Testis (tissue), 2 donors: ENCODE results near the gene NELL1.

Source experiments
- POLR2A ChIP-seq: fragments of 450-650 bp; IDR thresholded peaks from one replicate; pipeline ENCODE4 v1.6.1; 2017; ENCODE audit warnings: antibody characterized with exemption, mild to moderate bottlenecking, moderate library complexity
- TF ChIP-seq, protein P1 (sequence below), 3 experiments: fragments of 450-650 bp in 2 of 3; fragments of 200-600 bp in 1 of 3; sonication (generic) in 1 of 3; IDR thresholded peaks; one replicate each; pipeline ENCODE4 v1.5.1; 2016 to 2019; ENCODE audit warnings: antibody characterized with exemption in 3 of 3, mild to moderate bottlenecking in 2 of 3, moderate library complexity in 1 of 3

DNA sequence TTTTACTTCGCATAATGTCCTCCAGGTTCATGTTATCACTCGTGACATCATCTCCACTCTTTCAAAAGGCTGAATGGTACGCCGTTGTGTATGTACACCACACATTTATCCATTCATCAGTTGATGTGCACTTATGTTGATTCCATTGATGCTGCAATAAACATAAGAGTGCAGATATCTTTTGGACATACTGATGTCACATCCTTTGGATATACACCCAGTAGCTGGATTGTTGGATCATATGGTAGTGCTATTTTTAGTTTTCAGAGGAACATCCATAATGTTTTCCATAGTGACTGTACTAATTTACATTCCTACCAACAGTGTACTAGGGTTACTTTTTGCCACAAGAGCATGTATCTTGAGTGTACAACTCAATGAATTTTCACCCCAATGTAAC is 25.0 kb upstream of the NELL1 start:
- no peak for TF ChIP-seq POLR2A
- TF ChIP-seq, protein P1, sequence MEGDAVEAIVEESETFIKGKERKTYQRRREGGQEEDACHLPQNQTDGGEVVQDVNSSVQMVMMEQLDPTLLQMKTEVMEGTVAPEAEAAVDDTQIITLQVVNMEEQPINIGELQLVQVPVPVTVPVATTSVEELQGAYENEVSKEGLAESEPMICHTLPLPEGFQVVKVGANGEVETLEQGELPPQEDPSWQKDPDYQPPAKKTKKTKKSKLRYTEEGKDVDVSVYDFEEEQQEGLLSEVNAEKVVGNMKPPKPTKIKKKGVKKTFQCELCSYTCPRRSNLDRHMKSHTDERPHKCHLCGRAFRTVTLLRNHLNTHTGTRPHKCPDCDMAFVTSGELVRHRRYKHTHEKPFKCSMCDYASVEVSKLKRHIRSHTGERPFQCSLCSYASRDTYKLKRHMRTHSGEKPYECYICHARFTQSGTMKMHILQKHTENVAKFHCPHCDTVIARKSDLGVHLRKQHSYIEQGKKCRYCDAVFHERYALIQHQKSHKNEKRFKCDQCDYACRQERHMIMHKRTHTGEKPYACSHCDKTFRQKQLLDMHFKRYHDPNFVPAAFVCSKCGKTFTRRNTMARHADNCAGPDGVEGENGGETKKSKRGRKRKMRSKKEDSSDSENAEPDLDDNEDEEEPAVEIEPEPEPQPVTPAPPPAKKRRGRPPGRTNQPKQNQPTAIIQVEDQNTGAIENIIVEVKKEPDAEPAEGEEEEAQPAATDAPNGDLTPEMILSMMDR (IDR thresholded peaks at IDR 0.05) = no peak
